Measurements from ENCODE around the gene RTP2. TPM values are rescaled to one million over a fixed set of nuclear protein-coding genes. Genes with fewer than 3 reads are reported as not detected.

Gene RTP2
- total and polyA plus RNA-seq, 2 of the 4 experiments (the other 2 are of a cell fraction), result not detected

GRCh38 chr3:187746059-187746441 lies 43.7 kb upstream of the RTP2 start:
- Histone ChIP-seq H3K9ac (ENCODE audit: low read depth, low read length) (peak overlapping the region; percentile 35; the same call in 1 of the 2 replicates), H3K56ac (ENCODE audit: extremely low read depth, insufficient read depth, low read length) (peak overlapping the region; percentile 46; the same call in 1 of the 2 replicates), H4K20me1 (ENCODE audit: insufficient read depth, low read length) (peaks cover 16% of the 10 kb centered on the region), H3K23ac (ENCODE audit: low read depth, low read length) (peak overlapping the region; percentile 21; the same call in 1 of the 2 replicates), H3K4me3 (ENCODE audit: insufficient read depth, low read depth, low read length) (peak overlapping the region; percentile 83), H3K4me2 (ENCODE audit: low read depth, low read length) (peak overlapping the region; percentile 76), H4K91ac (ENCODE audit: insufficient read depth, low read depth, low read length) (peak overlapping the region; percentile 6; the same call in 1 of the 2 replicates), H3K79me1 (ENCODE audit: low read depth in 1 of 2, low read length in 2 of 2) (peaks cover 0 to 31% of the 10 kb centered on the region in 2 experiments), H3K27ac (ENCODE audit: insufficient read depth, low read length) (peak overlapping the region; percentile 38; the same call in 1 of the 2 replicates), H2AK5ac (ENCODE audit: low read depth, low read length) (no peak overlapping the region), H3K9me3 (ENCODE audit: control insufficient read depth, insufficient read depth, low read length) (no peaks in the 10 kb centered on the region), H3K14ac (replicated peaks; ENCODE audit: low read depth, low read length) (0 out of 2 replicates have a peak overlapping the region, but pooled peaks have one; percentile 28), H2BK20ac (ENCODE audit: low read depth, low read length) (no peak overlapping the region), H3K27me3 (ENCODE audit: control insufficient read depth, insufficient read depth, low read length) (no peaks in the 10 kb centered on the region), H4K8ac (ENCODE audit: low read depth in 2 of 2, low read length in 2 of 2) (no peak overlapping the region), H2AK9ac (replicated peaks; ENCODE audit: low read depth, low read length, poor library complexity) (no peak overlapping the region), H3K36me3 (ENCODE audit: control insufficient read depth, insufficient read depth, low read length) (no peaks in the 10 kb centered on the region), H2BK120ac (ENCODE audit: low read depth, low read length) (0 out of 2 replicates have a peak overlapping the region, but pooled peaks have one; percentile 8), H3K18ac (ENCODE audit: low read depth, low read length) (0 out of 2 replicates have a peak overlapping the region, but pooled peaks have one; percentile 48), H4K5ac (ENCODE audit: low read depth, low read length) (no peak overlapping the region), H2BK15ac (ENCODE audit: low read depth, low read length) (no peak overlapping the region), H2BK5ac (ENCODE audit: low read depth, low read length, poor library complexity, severe bottlenecking) (peak overlapping the region; percentile 56), H3K4me1 (ENCODE audit: control insufficient read depth, insufficient read depth, low read length) (peaks cover 4% of the 10 kb centered on the region), H2AFZ (replicated peaks; ENCODE audit: low read length, poor library complexity) (no peak overlapping the region), H3K9me1 (ENCODE audit: insufficient read depth, low read length) (no peaks in the 10 kb centered on the region), H3K4ac (ENCODE audit: low read depth, low read length) (peak overlapping the region; percentile 27; the same call in 1 of the 2 replicates)
- no peak for DNase-seq
- TF ChIP-seq CHD1 (IDR thresholded peaks at IDR 0.05; ENCODE audit: low read depth, low read length) (no peak), RFX5 (IDR thresholded peaks at IDR 0.05; ENCODE audit: low read depth, low read length) (no peak), FOS (IDR thresholded peaks at IDR 0.05; ENCODE audit: low read depth, low read length) (no peak), USF2 (IDR thresholded peaks at IDR 0.05; ENCODE audit: low read depth, low read length) (no peak), BHLHE40 (IDR thresholded peaks at IDR 0.05; ENCODE audit: low read depth, low read length) (no peak), CEBPB (IDR thresholded peaks at IDR 0.05; ENCODE audit: low read depth, low read length) (no peak), RAD21 (IDR thresholded peaks at IDR 0.05; ENCODE audit: low read length) (no peak), MXI1 (IDR thresholded peaks at IDR 0.05; ENCODE audit: borderline replicate concordance, low read depth, low read length) (no peak)
- in situ Hi-C loops (cut with MboI; ENCODE audit: low sequenced_read_pairs), result loop anchor here (10.0 to 25.0 kb wide), 6 partner anchors 429 to 1016 kb away; no protein-coding TSS in a partner anchor
- POLR2A ChIA-PET (ENCODE audit: unreplicated experiment), result interaction anchor here (0.6 to 1.3 kb wide), 5 partner anchors 99 to 1418 kb away, joined by 3 to 15 read pairs (median 5); partner anchors contain the start of gene LPP
- dilution Hi-C loops (cut with HindIII; ENCODE audit: low sequenced_read_pairs, unreplicated experiment), result loop anchor here (10.0 to 25.0 kb wide), 2 partner anchors 566 to 1209 kb away; no protein-coding TSS in a partner anchor
- WGBS, 2 experiments (ENCODE audit: extremely low coverage in 2 of 2, insufficient read length in 1 of 2), result no CpG with 5 or more reads among the region's 6 CpGs
- ATAC-seq (ENCODE audit: low read depth), result no peak
- intact Hi-C loops (cut with micrococcal nuclease), result loop anchor here (5.0 kb wide), 1 partner anchor 211 kb away; no protein-coding TSS in a partner anchor
- TSS peak; percentile 99 for BruUV-seq (replicated peaks)
- CTCF ChIA-PET, result interaction anchor here (0.6 to 1.4 kb wide), 4 partner anchors 210 to 1208 kb away, joined by 3 to 6 read pairs (median 4); no protein-coding TSS in a partner anchor
